Measurements from ENCODE around the gene MYLK4. TPM values are rescaled to one million over a fixed set of nuclear protein-coding genes. Genes with fewer than 3 reads are reported as not detected.

Gene MYLK4
- total RNA-seq, 4 donors from 2014 or later: 0.28 to 0.79 (median 0.46) TPM

- no peak for TF ChIP-seq CTCF (IDR thresholded peaks at IDR 0.05)
- no peak for ATAC-seq (ENCODE audit: low FRiP score)
Observed at GRCh38 chr6:2716936-2717700, 33.6 kb downstream of the MYLK4 start.

GRCh38 chr6:2715737-2716136 is 35.0 kb downstream of the MYLK4 start:
- DNase-seq (ENCODE audit: low spot score): no peak
- ATAC-seq (ENCODE audit: low FRiP score): no peak

More at GRCh38 chr6:2716936-2717700, 33.6 kb downstream of the MYLK4 start:
- DNase-seq (ENCODE audit: low spot score): no peak

GRCh38 chr6:2714111-2714895 is 36.4 kb downstream of the MYLK4 start:
- no peak for TF ChIP-seq CTCF (IDR thresholded peaks at IDR 0.05)
- ATAC-seq (ENCODE audit: low FRiP score) (peak; percentile 88), DNase-seq (ENCODE audit: low spot score) (no peak)

More at GRCh38 chr6:2715737-2716136, 35.0 kb downstream of the MYLK4 start:
- no peak for TF ChIP-seq CTCF (IDR thresholded peaks at IDR 0.05)

- ATAC-seq (ENCODE audit: low FRiP score): no peak
- no peak for TF ChIP-seq CTCF (IDR thresholded peaks at IDR 0.05)
- DNase-seq (ENCODE audit: low spot score): no peak
Observed at GRCh38 chr6:2713473-2714110, 37.1 kb downstream of the MYLK4 start.

GRCh38 chr6:2712102-2712501 is 38.6 kb downstream of the MYLK4 start:
- no peak for ATAC-seq (ENCODE audit: low FRiP score)
- TF ChIP-seq CTCF (IDR thresholded peaks at IDR 0.05): no peak
- no peak for DNase-seq (ENCODE audit: low spot score)

GRCh38 chr6:2710412-2710811 is 40.3 kb downstream of the MYLK4 start:
- no peak for ATAC-seq (ENCODE audit: low FRiP score)
- no peak for DNase-seq (ENCODE audit: low spot score)
- no peak for TF ChIP-seq CTCF (IDR thresholded peaks at IDR 0.05)

Data from omental fat pad (tissue), 4 donors.